NB4 (cell line): ENCODE measurements around the gene RSPH1.
A peak's percentile ranks its signal among the peaks of the same experiment; 100 is the strongest.

Experiments used
- DNase-seq: peaks from one replicate; pipeline ENCODE4 v3.0.0; 2010; ENCODE audit warnings: low read depth
- H3K4me3 ChIP-seq: one replicate; pipeline ENCODE4 v1.5.1; 2011; ENCODE audit warnings: mild to moderate bottlenecking, low read depth, low read length, moderate library complexity
- CTCF ChIP-seq: IDR thresholded peaks from one replicate; pipeline ENCODE4 v1.5.1; 2012; ENCODE audit warnings: low read depth, low read length
- MAX ChIP-seq: IDR thresholded peaks from 2 replicates; pipeline ENCODE4 v1.6.1; 2011; ENCODE audit warnings: low read depth, low read length
- MYC ChIP-seq: IDR thresholded peaks from 2 replicates; pipeline ENCODE4 v1.6.1; 2011; ENCODE audit warnings: low read depth, low read length
- POLR2A ChIP-seq: IDR thresholded peaks from 2 replicates; pipeline ENCODE4 v1.6.1; 2011; ENCODE audit warnings: mild to moderate bottlenecking; ENCODE audit not compliant: insufficient read length; ENCODE audit errors: extremely low read depth

The RSPH1 gene

GRCh38 chr21:42520628-42521253 lies 24.7 kb upstream of the RSPH1 start:
- no peak for TF ChIP-seq MYC
- no peak for TF ChIP-seq POLR2A
- no peak for TF ChIP-seq MAX
- no peak for TF ChIP-seq CTCF
- no peak for DNase-seq
- no peak overlapping the region for H3K4me3 ChIP-seq

GRCh38 chr21:42518626-42519025 lies 22.6 kb upstream of the RSPH1 start:
- H3K4me3 ChIP-seq, result no peak overlapping the region
- TF ChIP-seq POLR2A (no peak), MYC (no peak)
- no peak for DNase-seq

GRCh38 chr21:42518215-42518614 lies 22.2 kb upstream of the RSPH1 start:
- no peak overlapping the region for H3K4me3 ChIP-seq
- TF ChIP-seq MYC, result no peak
- TF ChIP-seq CTCF, result no peak
- TF ChIP-seq MAX, result no peak
- TF ChIP-seq POLR2A, result no peak
- DNase-seq, result no peak

GRCh38 chr21:42515708-42516502 lies 19.9 kb upstream of the RSPH1 start:
- DNase-seq, result no peak
- TF ChIP-seq MAX, result no peak
- no peak for TF ChIP-seq MYC
- TF ChIP-seq POLR2A, result no peak
- no peak for TF ChIP-seq CTCF
- no peak overlapping the region for H3K4me3 ChIP-seq

GRCh38 chr21:42514883-42515228 lies 18.8 kb upstream of the RSPH1 start:
- TF ChIP-seq MAX (no peak), POLR2A (no peak), CTCF (no peak), MYC (no peak)
- DNase-seq, result no peak
- H3K4me3 ChIP-seq, result peak overlapping the region; percentile 53

GRCh38 chr21:42513985-42514882 lies 18.2 kb upstream of the RSPH1 start:
- no peak for TF ChIP-seq MYC
- TF ChIP-seq MAX, result no peak
- no peak for TF ChIP-seq POLR2A
- no peak for TF ChIP-seq CTCF
- peak; percentile 58 for DNase-seq
- peak overlapping the region; percentile 53 for H3K4me3 ChIP-seq
